22Rv1 (cell line): Measurements from ENCODE around the gene HTR6.

Experiments used
- CTCF ChIP-seq: fragments of 450-650 bp; IDR thresholded peaks from 2 replicates; pipeline ENCODE4 v1.5.1; 2017; ENCODE audit warnings: mild to moderate bottlenecking
- ZFX ChIP-seq: fragments of 450-650 bp; IDR thresholded peaks from 2 replicates; pipeline ENCODE4 v1.6.1; 2017; ENCODE audit warnings: antibody characterized with exemption, borderline replicate concordance

- TF ChIP-seq CTCF (no peak), ZFX (no peak)
Measured at GRCh38 chr1:19654386-19654785, 10.3 kb upstream of the HTR6 start.
